ENCODE results near the gene SEC11A.

SEC11A gene

GRCh38 chr15:84716036-84716732 lies at the start of gene SEC11A:
Gene SEC11A, minus strand, starts transcription at chr15:84716139. Its CDS starts 64 bp downstream, at chr15:84716075.
- H3K4me1 ChIP-seq (ENCODE audit: control insufficient read depth, low read length): peaks cover 22% of the 10 kb centered on the region
- peaks cover 47% of the 10 kb centered on the region for H3K79me2 ChIP-seq (ENCODE audit: control insufficient read depth, low read length)
- no peaks in the 10 kb centered on the region for H3K9me2 ChIP-seq (replicated peaks; ENCODE audit: control insufficient read depth, low read length)
- peaks cover 7% of the 10 kb centered on the region; the same call in 1 of the 2 replicates for H4K20me1 ChIP-seq (ENCODE audit: control insufficient read depth, insufficient read depth, low read depth, low read length)
- peaks cover 4% of the 10 kb centered on the region; the same call in 1 of the 2 replicates for H3F3A ChIP-seq (ENCODE audit: control insufficient read depth, insufficient read depth)
- H3K4me3 ChIP-seq (ENCODE audit: low read length): peak within 1 kb of the TSS; percentile 95
- no peaks in the 10 kb centered on the region for H3K9me3 ChIP-seq (ENCODE audit: control insufficient read depth, insufficient read depth, low read length)
- H3K27me3 ChIP-seq (ENCODE audit: control insufficient read depth, low read length): no peaks in the 10 kb centered on the region
- H3K36me3 ChIP-seq (ENCODE audit: control insufficient read depth, low read length): peaks cover 8% of the 10 kb centered on the region
- peak within 1 kb of the TSS; percentile 49 for H3K27ac ChIP-seq (ENCODE audit: low read depth, low read length)
- TF ChIP-seq EZH2phosphoT487 (IDR thresholded peaks at IDR 0.05; ENCODE audit: borderline replicate concordance, low read length): no peak
- no peak for TF ChIP-seq CTCF (IDR thresholded peaks at IDR 0.05; ENCODE audit: low read depth, low read length, poor library complexity, severe bottlenecking)
- peak within 1 kb of the TSS; percentile 74 for H3K4me2 ChIP-seq (ENCODE audit: low read length)

GRCh38 chr15:84765675-84766074 lies 49.7 kb upstream of the SEC11A start:
- Histone ChIP-seq H3K4me2 (ENCODE audit: low read length) (no peak overlapping the region), H3K27me3 (ENCODE audit: control insufficient read depth, low read length) (no peaks in the 10 kb centered on the region), H3F3A (ENCODE audit: control insufficient read depth, insufficient read depth) (no peaks in the 10 kb centered on the region), H3K9me3 (ENCODE audit: control insufficient read depth, insufficient read depth, low read length) (no peaks in the 10 kb centered on the region), H4K20me1 (ENCODE audit: control insufficient read depth, insufficient read depth, low read depth, low read length) (peaks cover 38% of the 10 kb centered on the region), H3K79me2 (ENCODE audit: control insufficient read depth, low read length) (peaks cover 91% of the 10 kb centered on the region), H3K9me2 (replicated peaks; ENCODE audit: control insufficient read depth, low read length) (no peaks in the 10 kb centered on the region), H3K36me3 (ENCODE audit: control insufficient read depth, low read length) (peaks cover 53% of the 10 kb centered on the region), H3K4me1 (ENCODE audit: control insufficient read depth, low read length) (peaks cover 13% of the 10 kb centered on the region), H3K27ac (ENCODE audit: low read depth, low read length) (no peak overlapping the region), H3K4me3 (ENCODE audit: low read length) (no peak overlapping the region)
- TF ChIP-seq EZH2phosphoT487 (IDR thresholded peaks at IDR 0.05; ENCODE audit: borderline replicate concordance, low read length) (no peak), CTCF (IDR thresholded peaks at IDR 0.05; ENCODE audit: low read depth, low read length, poor library complexity, severe bottlenecking) (no peak)

- peaks cover 36% of the 10 kb centered on the region for H4K20me1 ChIP-seq (ENCODE audit: control insufficient read depth, insufficient read depth, low read depth, low read length)
- H3K27me3 ChIP-seq (ENCODE audit: control insufficient read depth, low read length): no peaks in the 10 kb centered on the region
- H3K9me3 ChIP-seq (ENCODE audit: control insufficient read depth, insufficient read depth, low read length): no peaks in the 10 kb centered on the region
- H3K4me2 ChIP-seq (ENCODE audit: low read length): no peak overlapping the region
- TF ChIP-seq CTCF (IDR thresholded peaks at IDR 0.05; ENCODE audit: low read depth, low read length, poor library complexity, severe bottlenecking) (no peak), EZH2phosphoT487 (IDR thresholded peaks at IDR 0.05; ENCODE audit: borderline replicate concordance, low read length) (no peak)
- H3K4me3 ChIP-seq (ENCODE audit: low read length): no peak overlapping the region
- H3K36me3 ChIP-seq (ENCODE audit: control insufficient read depth, low read length): peaks cover 49% of the 10 kb centered on the region
- no peak overlapping the region for H3K27ac ChIP-seq (ENCODE audit: low read depth, low read length)
- peaks cover 91% of the 10 kb centered on the region for H3K79me2 ChIP-seq (ENCODE audit: control insufficient read depth, low read length)
- H3F3A ChIP-seq (ENCODE audit: control insufficient read depth, insufficient read depth): no peaks in the 10 kb centered on the region
- H3K9me2 ChIP-seq (replicated peaks; ENCODE audit: control insufficient read depth, low read length): no peaks in the 10 kb centered on the region
- H3K4me1 ChIP-seq (ENCODE audit: control insufficient read depth, low read length): peaks cover 20% of the 10 kb centered on the region
Observed at GRCh38 chr15:84764989-84765388, 49.0 kb upstream of the SEC11A start.

Data from DOHH2 (cell line).